Fibroblast of mammary gland (primary cell): ENCODE results near the gene HCFC1R1.

ENCODE experiments used
- DNase-seq: peaks from one replicate; pipeline ENCODE4 v3.0.0-alpha.2; 2010; ENCODE audit warnings: low read depth
- H3K4me3 ChIP-seq: 2 replicates; pipeline ENCODE4 v1.5.1; 2011; ENCODE audit warnings: low read depth, mild to moderate bottlenecking, low read length, moderate library complexity; ENCODE audit not compliant: control insufficient read depth
- TF ChIP-seq, protein P1 (sequence below): conservative IDR thresholded peaks from 2 replicates; pipeline ENCODE4 v1.5.1; 2011; ENCODE audit warnings: low read depth, low read length, inconsistent platforms; ENCODE audit not compliant: control insufficient read depth, insufficient read depth

Gene HCFC1R1

DNA sequence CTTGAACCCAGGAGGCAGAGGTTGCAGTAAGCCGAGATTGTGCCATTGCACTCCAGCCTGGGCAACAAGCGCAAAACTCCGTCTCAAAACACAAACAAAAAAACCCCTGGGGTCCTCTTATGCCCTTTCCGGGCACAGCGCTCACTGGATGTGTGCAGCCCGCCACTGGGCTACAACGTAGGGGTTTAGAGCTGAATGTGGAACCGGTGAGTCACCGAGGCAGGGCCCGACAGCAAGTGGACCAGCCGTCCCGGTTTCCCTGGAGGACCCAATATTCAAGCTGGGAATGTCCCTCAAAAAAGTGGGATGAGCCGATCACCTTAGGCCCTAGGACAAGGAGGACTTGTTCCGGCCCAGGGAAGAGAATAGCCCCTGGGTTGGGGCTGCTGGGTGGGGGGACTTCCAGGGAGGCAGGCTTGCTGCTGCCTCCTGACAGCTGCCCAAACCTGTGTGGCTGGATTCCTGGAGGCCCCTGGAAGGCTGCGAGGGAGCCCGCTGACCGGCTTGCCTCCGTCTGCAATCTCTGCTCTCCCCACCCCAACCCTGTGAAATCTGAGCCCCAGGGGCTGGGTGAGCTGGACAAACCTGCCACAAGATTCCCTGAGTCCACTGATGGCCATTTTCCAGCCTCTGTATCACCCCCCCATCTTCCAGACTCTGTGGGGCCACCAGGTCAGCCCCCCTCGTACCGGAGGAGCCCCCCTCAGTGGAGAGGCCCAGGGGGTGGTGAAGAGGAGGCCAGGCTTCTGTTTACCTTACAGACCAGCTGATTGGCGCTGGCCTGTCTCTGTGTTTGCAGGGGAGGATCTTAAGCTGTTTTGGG lies 14.0 kb downstream of the HCFC1R1 start:
- TF ChIP-seq, protein P1, sequence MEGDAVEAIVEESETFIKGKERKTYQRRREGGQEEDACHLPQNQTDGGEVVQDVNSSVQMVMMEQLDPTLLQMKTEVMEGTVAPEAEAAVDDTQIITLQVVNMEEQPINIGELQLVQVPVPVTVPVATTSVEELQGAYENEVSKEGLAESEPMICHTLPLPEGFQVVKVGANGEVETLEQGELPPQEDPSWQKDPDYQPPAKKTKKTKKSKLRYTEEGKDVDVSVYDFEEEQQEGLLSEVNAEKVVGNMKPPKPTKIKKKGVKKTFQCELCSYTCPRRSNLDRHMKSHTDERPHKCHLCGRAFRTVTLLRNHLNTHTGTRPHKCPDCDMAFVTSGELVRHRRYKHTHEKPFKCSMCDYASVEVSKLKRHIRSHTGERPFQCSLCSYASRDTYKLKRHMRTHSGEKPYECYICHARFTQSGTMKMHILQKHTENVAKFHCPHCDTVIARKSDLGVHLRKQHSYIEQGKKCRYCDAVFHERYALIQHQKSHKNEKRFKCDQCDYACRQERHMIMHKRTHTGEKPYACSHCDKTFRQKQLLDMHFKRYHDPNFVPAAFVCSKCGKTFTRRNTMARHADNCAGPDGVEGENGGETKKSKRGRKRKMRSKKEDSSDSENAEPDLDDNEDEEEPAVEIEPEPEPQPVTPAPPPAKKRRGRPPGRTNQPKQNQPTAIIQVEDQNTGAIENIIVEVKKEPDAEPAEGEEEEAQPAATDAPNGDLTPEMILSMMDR, result no peak
- DNase-seq, result no peak

DNA sequence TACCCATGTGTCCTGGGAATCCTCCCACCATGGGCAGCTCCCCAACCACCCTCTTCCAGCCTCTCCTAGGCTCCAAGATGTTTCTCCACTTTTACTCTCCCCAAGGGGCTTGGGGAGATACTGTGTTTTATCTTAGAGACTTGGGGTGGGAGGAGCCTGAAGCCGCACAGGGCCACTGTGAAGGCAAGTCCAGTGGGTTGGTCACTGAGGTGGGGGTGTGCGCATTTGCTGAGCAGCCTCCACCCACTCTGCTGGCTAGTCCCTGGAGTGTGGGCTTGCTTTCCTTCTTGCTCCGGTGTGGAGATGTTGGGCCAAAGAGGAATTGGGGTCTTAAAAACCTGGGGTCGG lies 15.1 kb downstream of the HCFC1R1 start:
- no peak overlapping the region for H3K4me3 ChIP-seq
- TF ChIP-seq, protein P1, result no peak
- no peak for DNase-seq

More for the DNA sequence above, 14.0 kb downstream of the HCFC1R1 start:
- no peak overlapping the region for H3K4me3 ChIP-seq

DNA sequence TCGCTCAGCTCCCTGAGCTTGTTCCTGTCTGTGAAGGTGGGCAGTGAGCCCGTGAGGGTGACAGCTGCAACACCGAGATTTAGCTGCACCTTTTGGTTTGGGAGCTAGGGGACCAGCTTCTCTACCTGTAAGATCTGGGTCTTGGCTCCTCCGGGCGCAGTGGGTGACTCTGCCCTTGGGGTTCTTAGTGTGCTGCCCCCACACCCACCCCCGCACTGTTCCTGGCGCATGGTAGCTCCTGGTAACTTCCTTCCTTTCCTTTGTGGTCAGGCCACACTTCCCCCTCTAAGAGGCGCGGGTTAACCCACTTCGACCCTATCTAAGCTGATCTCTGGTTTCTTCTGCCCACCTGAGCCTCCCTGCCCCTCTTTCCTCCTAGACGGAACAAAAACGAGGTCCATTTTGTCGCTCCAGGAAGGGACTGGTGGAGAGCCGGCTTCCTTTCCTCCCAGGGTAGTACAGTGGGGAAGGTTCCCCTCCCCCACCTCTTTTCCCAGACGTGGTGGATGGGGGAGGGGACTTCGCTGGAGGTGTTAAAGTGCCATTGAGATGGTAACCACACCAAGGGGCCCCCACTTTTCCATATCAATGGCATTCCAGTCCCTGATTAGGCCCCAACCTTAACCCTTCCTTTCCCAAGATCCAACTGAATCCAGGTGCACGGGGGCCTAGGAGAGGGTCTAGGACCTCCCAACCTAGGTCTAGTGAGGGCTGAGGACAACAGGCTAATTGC lies 15.6 kb downstream of the HCFC1R1 start:
- TF ChIP-seq, protein P1, result no peak
- H3K4me3 ChIP-seq, result no peak overlapping the region
- DNase-seq, result no peak

DNA sequence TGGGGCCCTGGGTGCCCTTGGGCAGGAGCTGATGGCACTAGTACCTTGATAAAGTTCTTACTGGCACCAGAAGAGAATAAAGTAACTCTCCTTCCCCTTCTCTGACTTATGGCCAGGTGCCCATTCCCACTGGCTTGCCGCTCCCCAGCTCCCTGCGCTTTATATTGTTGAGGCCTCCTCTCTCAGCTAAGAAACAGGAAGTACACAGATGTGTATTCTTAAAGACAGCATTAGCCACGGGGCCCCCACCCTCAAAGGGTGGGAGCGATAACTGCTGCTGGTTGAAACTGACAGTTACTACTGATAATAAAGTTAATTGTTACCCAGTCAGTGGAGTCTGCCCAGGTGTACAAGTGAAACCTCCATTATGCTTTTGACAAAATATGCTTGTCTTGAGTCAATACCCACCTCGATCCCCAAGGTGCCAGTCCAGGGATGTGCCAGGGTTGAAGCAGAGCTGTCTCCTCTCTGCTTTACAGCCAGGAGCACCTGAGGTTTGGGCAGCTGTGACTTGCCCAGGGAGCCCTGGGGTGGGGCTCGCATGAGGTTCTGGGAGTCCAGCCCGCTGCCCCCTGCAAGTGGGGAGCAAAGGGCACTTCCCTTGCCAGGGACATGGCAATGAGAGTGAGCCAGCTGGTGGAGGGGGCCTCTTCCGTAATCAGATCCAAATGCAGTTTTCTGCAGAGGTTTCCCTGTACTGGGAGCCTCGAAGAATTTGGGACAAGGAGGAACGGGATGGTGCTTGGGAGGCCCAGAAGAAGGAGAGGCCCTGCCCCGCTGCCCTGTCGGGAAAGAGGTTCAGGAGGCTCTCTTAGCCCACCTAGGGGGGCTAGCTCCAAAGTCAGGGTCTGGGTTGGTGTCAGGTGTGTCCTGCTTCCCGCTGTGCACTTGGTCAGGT lies 16.4 kb downstream of the HCFC1R1 start:
- no peak overlapping the region for H3K4me3 ChIP-seq
- DNase-seq, result no peak
- TF ChIP-seq, protein P1, result no peak

DNA sequence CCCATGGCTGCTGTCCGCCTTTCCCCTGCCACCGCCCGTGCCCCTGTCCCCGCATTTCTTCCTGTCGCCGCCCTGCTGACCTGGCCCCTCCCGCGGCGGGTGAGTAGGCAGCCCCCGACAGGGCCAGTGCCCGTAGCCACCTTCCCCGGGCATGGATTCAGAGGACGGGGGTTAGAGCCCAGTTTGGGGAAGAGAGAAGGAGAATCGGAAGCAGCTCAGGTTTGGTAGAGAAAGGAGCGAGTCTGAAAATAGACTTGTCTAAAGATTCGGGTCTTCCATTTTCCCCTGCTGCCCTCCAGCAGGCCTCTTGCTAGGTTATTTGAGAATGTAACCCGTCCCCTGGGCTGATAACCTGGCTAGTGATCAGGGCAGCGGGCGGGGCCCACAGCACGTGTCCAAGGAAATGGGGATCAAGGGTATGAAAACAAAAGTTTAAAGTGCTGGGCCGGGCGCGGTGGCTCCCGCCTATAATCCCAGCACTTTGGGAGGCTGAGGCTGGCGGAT lies 18.9 kb downstream of the HCFC1R1 start:
- DNase-seq, result no peak
- TF ChIP-seq, protein P1, result no peak
- no peak overlapping the region for H3K4me3 ChIP-seq

DNA sequence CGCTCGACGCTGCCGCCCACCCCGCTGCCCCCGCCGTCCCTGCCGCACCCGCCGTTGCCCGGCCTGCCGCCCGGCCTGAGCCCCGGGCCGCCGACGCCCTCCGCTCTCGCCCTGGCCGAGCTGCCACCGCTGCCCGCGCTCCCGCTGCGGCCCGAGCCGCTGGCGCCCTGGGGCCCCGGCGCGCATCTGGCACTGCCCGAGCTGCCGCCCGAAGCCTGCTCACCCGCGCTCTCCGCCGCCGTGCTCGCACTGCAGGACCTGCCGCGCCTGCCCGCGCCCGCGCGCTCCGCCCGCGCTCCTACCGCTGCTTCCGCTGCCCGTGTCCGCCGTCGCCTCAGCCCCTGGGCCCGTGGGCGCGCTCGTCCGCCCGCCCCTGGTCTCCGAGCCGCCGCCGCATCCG lies 19.4 kb downstream of the HCFC1R1 start:
- no peak overlapping the region for H3K4me3 ChIP-seq
- TF ChIP-seq, protein P1, result no peak
- DNase-seq, result no peak
